Frontal cortex (tissue), 4 donors: Measurements from ENCODE around the gene PCDHGA12. TPM values are rescaled to one million over a fixed set of nuclear protein-coding genes. Genes with fewer than 3 reads are reported as not detected.

Experiments
- DNase-seq, 2 donors: peaks; one replicate each; pipeline ENCODE4 v3.0.0; 2012; ENCODE audit warnings: low spot score in 2 of 2
- FAIRE-seq: peaks from 2 replicates; lab custom pipeline; 2012; peaks lifted over from hg19 to GRCh38; lab: Jason Lieb, UNC
- total RNA-seq: library from RNA; depleted of rRNA; stranded (reverse); fragments of >200 nt; gene quantifications from one replicate; pipeline ENCODE4 v1.2.3, GENCODE V29; 2014
- donor health status: control.
- donor health status: control.
- donor health status: control.

Gene PCDHGA12
- total RNA-seq, 1 donor from 2014 or later, result 3.7 TPM

DNA sequence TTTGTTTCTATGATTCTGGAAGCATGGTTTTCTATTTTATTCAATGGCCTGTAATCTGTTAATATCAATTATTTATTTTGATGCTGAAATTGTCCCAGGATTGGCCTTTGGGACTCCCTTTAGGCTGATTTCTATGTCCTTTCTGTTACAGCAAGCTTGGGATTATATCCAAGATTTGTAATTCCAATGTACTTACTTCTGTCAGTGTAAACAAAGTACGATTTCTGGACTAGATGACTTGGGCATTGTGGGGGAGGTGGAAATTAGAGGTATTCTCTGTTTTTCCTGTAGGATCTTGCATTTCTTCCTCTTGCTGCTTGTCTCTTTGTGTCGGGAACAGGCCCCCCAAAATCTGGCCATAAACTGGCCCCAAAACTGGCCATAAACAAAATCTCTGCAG, 3.7 kb downstream of the PCDHGA12 start:
- DNase-seq, result no peak
- FAIRE-seq, result no peak

DNA sequence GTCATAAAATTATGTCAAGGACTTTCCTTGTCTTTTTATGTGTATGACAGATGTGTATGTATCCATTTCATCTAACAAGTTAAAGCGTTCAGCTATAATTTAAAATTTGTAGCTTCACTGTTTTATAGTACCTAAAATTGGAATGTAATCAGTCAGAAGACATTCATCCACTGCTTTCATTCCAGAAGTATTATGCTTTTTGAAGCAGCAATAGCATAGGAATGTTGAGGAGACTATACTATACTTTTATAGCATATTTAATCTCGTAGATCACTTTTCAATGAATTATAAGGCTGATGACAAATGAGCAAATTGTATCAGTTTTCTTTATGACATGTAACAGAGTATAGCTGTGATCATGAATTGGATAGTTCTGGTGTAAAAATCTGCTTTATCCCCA, 6.9 kb downstream of the PCDHGA12 start:
- DNase-seq (no peak), FAIRE-seq (no peak)

DNA sequence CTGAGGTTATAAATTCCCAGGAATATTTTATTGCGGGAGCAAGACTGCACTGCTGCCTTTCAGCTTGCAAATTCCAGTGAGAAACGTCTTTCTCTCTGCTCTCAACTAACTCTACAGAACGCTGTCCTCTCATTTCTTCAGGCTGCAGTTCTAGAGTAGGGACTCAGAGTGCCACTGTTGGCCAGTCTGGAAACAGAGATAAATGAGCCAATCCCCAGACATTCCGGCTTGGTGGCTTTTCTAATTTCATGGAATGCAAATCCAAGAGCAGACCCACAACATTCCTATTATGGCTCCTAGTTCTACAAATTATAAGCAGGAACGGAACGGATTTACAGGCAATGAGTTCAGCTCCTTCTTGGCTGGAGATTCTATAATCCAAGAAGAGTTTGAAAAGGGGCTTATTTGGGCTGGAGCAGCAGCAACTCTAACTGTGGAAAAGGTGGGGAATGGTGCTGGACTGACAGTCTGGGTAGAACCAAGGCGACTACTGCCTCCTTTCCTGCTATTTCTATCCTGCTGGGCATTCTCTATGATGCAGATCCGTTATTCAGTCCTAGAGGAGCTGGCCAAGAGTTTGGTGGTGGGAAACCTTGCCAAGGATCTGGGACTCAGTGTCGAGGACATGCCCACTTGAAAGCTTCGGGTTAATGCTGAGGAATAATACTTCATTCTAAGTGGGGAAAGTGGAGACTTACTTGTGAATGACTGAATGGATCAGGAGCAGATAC, 9.3 kb downstream of the PCDHGA12 start:
- FAIRE-seq (no peak), DNase-seq (no peak)

DNA sequence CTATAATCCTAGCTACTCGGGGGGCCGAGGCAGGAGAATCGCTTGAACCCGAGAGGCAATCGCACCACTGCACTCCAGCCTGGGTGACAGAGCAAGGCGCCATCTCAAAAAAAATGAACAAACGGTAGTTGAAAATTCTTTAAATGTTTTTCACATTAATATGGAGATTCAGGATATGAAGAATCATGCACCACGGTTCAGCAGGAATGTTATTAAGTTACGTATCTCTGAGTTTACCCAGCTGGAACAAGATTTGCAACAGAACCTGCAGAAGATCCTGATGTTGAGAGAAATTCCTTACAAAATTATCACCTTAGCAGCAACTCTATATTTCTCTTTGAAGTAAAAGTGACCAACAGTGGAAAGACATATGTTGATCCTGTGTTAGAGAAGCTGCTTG, 10.0 kb downstream of the PCDHGA12 start:
- FAIRE-seq, result no peak
- no peak for DNase-seq

DNA sequence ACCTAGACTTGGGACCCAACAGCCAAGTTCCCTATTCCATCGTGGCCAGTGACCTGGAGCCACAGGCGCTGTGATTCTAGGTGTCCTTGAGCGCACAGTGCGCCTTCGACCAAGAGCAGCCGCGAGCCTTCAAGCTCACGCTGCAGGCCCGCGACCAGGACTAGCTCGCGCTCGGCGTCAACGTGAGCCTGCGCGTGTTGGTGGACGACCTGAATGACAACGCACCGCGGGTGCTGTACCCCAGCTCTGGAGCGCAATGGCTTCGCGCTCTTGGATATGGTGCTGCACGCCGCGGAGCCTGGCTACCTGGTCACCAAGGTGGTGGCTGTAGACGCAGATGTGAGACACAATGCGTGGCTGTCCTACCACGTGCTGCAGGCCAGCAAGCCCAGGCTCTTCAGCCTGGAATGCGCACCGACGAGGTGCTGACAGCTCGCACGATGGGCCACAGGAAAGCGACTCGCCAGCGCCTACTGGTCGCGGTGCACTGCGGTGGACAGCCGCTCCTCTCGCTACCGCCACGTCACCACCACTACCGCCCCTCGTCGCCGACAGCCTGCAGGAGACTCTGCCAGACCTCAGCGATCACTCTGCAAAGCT, 11.4 kb downstream of the PCDHGA12 start:
- DNase-seq (no peak), FAIRE-seq (no peak)

DNA sequence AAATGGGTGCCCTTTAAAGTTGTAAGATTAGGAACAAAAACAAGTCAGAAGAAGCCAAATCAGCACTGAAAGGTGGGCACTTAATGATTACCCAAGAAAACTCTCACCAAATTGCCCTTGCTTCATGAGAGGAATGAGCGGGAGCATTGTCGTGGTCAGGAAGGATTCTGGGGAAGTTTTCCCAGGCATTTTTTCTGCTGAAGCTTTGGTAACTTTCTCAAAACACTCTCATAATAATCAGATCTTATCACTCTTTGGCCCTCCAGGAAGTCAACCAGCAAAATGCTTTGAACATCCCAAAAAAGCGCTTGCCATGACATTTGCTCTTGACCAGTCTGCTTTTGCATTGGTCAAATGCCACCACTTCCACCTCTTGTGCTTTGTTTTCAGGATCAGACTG, 35.0 kb downstream of the PCDHGA12 start:
- DNase-seq (no peak), FAIRE-seq (no peak)

DNA sequence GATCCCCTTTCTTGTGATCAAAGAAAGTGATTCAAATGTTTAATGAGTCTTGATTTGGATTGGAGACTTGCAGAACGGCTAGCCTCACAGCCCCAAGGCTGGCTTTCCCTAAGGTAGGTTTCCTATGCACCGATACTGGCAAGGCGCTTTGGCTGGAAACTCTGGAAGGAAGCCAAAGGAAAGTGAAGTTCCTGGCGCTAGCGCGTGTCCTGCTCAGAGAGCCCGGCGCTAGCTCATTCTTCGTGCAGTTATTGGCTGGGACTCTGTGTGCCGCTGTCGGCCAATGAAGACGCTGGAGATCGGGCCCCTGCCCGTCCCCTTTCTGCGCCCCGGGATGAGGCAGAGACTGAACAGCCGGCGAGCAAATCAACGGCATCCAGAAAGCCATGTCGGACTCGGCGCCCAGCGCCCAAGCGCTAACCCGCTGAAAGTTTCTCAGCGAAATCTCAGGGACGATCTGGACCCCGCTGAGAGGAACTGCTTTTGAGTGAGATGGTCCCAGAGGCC, 45.4 kb downstream of the PCDHGA12 start, which contains the start of gene PCDHGC3:
Gene PCDHGC3 (plus strand): TSS at position 342 of the 507 bp plus-strand sequence. CDS start 151 bp downstream, at position 493.
- FAIRE-seq (no peak), DNase-seq (peak in 1 of 2 donors; percentile 82)

DNA sequence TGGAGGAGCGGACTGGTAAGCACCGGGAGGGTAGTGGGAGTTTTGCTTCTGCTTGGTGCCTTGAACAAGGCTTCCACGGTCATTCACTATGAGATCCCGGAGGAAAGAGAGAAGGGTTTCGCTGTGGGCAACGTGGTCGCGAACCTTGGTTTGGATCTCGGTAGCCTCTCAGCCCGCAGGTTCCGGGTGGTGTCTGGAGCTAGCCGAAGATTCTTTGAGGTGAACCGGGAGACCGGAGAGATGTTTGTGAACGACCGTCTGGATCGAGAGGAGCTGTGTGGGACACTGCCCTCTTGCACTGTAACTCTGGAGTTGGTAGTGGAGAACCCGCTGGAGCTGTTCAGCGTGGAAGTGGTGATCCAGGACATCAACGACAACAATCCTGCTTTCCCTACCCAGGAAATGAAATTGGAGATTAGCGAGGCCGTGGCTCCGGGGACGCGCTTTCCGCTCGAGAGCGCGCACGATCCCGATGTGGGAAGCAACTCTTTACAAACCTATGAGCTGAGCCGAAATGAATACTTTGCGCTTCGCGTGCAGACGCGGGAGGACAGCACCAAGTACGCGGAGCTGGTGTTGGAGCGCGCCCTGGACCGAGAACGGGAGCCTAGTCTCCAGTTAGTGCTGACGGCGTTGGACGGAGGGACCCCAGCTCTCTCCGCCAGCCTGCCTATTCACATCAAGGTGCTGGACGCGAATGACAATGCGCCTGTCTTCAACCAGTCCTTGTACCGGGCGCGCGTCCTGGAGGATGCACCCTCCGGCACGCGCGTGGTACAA, 46.0 kb downstream of the PCDHGA12 start:
- FAIRE-seq, result no peak
- DNase-seq, result no peak

DNA sequence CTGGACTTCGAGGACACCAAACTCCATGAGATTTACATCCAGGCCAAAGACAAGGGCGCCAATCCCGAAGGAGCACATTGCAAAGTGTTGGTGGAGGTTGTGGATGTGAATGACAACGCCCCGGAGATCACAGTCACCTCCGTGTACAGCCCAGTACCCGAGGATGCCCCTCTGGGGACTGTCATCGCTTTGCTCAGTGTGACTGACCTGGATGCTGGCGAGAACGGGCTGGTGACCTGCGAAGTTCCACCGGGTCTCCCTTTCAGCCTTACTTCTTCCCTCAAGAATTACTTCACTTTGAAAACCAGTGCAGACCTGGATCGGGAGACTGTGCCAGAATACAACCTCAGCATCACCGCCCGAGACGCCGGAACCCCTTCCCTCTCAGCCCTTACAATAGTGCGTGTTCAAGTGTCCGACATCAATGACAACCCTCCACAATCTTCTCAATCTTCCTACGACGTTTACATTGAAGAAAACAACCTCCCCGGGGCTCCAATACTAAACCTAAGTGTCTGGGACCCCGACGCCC, 46.8 kb downstream of the PCDHGA12 start:
- no peak for FAIRE-seq
- no peak for DNase-seq

DNA sequence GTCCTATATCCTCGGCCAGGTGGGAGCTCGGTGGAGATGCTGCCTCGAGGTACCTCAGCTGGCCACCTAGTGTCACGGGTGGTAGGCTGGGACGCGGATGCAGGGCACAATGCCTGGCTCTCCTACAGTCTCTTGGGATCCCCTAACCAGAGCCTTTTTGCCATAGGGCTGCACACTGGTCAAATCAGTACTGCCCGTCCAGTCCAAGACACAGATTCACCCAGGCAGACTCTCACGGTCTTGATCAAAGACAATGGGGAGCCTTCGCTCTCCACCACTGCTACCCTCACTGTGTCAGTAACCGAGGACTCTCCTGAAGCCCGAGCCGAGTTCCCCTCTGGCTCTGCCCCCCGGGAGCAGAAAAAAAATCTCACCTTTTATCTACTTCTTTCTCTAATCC, 47.5 kb downstream of the PCDHGA12 start:
- no peak for FAIRE-seq
- DNase-seq, result no peak

DNA sequence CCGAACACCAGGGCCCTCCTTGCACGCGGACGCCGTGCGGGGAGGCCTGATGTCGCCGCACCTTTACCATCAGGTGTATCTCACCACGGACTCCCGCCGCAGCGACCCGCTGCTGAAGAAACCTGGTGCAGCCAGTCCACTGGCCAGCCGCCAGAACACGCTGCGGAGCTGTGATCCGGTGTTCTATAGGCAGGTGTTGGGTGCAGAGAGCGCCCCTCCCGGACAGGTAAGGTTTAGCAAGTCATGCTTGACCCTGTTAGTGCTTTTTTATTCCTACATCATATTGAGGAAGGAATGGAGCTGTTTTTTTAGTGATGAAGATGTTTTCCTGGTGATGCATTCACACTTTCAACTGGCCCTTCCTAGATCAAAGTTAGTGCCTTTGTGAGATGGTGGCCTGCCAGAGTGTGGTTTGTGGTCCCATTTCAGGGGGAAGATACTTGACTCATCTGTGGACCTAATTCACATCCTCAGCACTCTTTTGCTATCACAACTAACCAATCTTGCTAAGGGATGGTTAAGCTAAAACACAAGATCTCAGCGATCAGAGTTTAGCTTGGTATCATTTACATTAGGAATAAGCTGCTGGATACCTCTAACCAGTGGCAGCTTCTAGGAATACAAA, 48.1 kb downstream of the PCDHGA12 start:
- DNase-seq (no peak), FAIRE-seq (no peak)

DNA sequence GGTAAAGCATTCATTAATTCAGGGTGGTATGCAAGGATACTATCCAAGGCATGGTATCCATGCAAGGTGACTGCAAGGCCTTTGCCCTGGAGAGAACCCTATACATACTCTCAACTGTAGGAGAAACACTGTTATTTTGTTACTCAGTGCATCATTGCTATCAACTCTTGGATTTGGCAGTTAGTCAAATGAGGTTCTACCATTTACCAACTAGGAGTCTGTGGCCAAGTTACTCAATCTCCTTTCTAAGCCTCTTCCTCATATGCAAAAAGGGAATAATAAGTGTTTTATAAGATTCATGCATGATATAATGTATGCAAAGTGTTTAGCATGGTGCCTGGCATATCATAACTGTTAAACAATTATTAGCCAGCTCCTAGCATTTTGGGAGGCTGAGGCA, 49.5 kb downstream of the PCDHGA12 start:
- no peak for DNase-seq
- FAIRE-seq, result no peak

Other genes with a start within 250 kb of the PCDHGA12 start
- 5.3 TPM for gene PCDHB16, start 248.1 kb upstream of the PCDHGA12 start, total RNA-seq
- gene PCDHB9, start 243.3 kb upstream of the PCDHGA12 start, total RNA-seq, result 4.9 TPM
- gene PCDHB10, start 238.2 kb upstream of the PCDHGA12 start, total RNA-seq, result 13.9 TPM
- gene PCDHB11, start 230.9 kb upstream of the PCDHGA12 start, total RNA-seq, result 13.0 TPM
- gene PCDHB12, start 221.8 kb upstream of the PCDHGA12 start, total RNA-seq, result 12.6 TPM
- gene PCDHB13, start 216.6 kb upstream of the PCDHGA12 start, total RNA-seq, result 6.1 TPM
- 12.6 TPM for gene PCDHB14, start 207.2 kb upstream of the PCDHGA12 start, total RNA-seq
- 18.3 TPM for gene PCDHB15, start 185.1 kb upstream of the PCDHGA12 start, total RNA-seq
- not detected for gene SLC25A2, start 126.5 kb upstream of the PCDHGA12 start, total RNA-seq
- 119 TPM for gene TAF7, start 109.7 kb upstream of the PCDHGA12 start, total RNA-seq
- 3.3 TPM for gene PCDHGA1, start 100.0 kb upstream of the PCDHGA12 start, total RNA-seq
- 4.5 TPM for gene PCDHGA2, start 91.7 kb upstream of the PCDHGA12 start, total RNA-seq
- 4.1 TPM for gene PCDHGA3, start 86.7 kb upstream of the PCDHGA12 start, total RNA-seq
- gene PCDHGB1, start 80.4 kb upstream of the PCDHGA12 start, total RNA-seq, result 6.1 TPM
- 5.7 TPM for gene PCDHGA4, start 75.5 kb upstream of the PCDHGA12 start, total RNA-seq
- 6.1 TPM for gene PCDHGB2, start 70.5 kb upstream of the PCDHGA12 start, total RNA-seq
- 5.7 TPM for gene PCDHGA5, start 66.3 kb upstream of the PCDHGA12 start, total RNA-seq
- 8.2 TPM for gene PCDHGB3, start 60.3 kb upstream of the PCDHGA12 start, total RNA-seq
- gene PCDHGA6, start 56.6 kb upstream of the PCDHGA12 start, total RNA-seq, result 9.0 TPM
- 4.9 TPM for gene PCDHGA7, start 47.8 kb upstream of the PCDHGA12 start, total RNA-seq
- 8.6 TPM for gene PCDHGB4, start 42.8 kb upstream of the PCDHGA12 start, total RNA-seq
- gene PCDHGA8, start 37.9 kb upstream of the PCDHGA12 start, total RNA-seq, result 5.7 TPM
- 13.0 TPM for gene PCDHGB5, start 32.6 kb upstream of the PCDHGA12 start, total RNA-seq
- gene PCDHGA9, start 27.7 kb upstream of the PCDHGA12 start, total RNA-seq, result 6.9 TPM
- gene PCDHGB6, start 22.5 kb upstream of the PCDHGA12 start, total RNA-seq, result 9.8 TPM
- gene PCDHGA10, start 17.5 kb upstream of the PCDHGA12 start, total RNA-seq, result 9.8 TPM
- 10.6 TPM for gene PCDHGB7, start 12.8 kb upstream of the PCDHGA12 start, total RNA-seq
- gene PCDHGA11, start 9.5 kb upstream of the PCDHGA12 start, total RNA-seq, result 10.6 TPM
- gene PCDHGC3, start 45.5 kb downstream of the PCDHGA12 start, total RNA-seq, result 20.8 TPM
- gene PCDHGC4, start 54.5 kb downstream of the PCDHGA12 start, total RNA-seq, result 65.2 TPM
- gene PCDHGC5, start 58.6 kb downstream of the PCDHGA12 start, total RNA-seq, result 4.9 TPM
- gene DIAPH1, start 188.5 kb downstream of the PCDHGA12 start, total RNA-seq, result 22.4 TPM
- 44.8 TPM for gene HDAC3, start 206.3 kb downstream of the PCDHGA12 start, total RNA-seq
- gene RELL2, start 206.5 kb downstream of the PCDHGA12 start, total RNA-seq, result 7.3 TPM
- gene FCHSD1, start 220.9 kb downstream of the PCDHGA12 start, total RNA-seq, result 0.82 TPM